HT1080 (cell line): Measurements from ENCODE around the gene TSPOAP1. TPM values are rescaled to one million over a fixed set of nuclear protein-coding genes. Genes with fewer than 3 reads are reported as not detected.

Experiments used
- DNase-seq: peaks from one replicate; pipeline ENCODE4 v3.0.0-alpha.2; 2015; ENCODE audit warnings: low read depth
- total RNA-seq: library from RNA; depleted of rRNA; stranded (reverse); fragments of >200 nt; shearing (Covaris generic); gene quantifications from 2 replicates; pipeline ENCODE4 v1.2.3, GENCODE V29; 2014

The TSPOAP1 gene
- total RNA-seq, 1 experiment from 2014 or later: 2.3 TPM

DNA sequence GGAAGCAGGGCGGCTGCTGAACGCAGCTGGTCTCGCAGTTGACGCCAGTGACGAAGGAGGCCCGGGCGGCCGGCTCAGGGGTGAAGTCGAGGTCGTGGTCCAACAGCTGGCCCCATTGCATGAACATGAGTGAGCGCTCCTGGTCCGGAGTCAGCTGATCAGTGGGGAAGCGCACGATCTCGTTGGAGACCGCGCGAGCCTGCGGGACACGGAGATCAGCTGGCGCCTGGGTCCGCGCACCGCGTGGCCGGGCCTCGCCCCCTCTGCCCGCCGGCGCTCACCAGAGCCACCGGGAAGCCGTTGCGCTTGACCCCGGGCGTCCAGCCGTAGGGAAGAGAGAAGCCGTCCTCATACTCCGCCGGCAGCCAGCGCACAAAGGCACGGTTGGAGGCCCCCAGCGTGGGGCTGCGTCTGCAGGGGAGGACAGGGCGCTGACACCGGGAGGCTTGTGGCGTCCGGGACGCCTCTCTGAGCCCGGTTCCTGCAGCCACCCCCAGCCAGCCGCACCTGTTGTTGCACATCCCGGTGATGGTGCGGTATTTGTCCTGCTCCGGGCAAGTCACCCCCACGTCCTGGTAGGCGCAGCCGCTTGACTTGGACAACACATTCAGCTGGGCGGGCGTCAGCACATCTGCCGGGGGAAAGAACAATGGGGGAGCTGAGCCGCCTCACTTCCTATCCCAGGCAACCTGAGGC lies 49.4 kb downstream of the TSPOAP1 start:
- no peak for DNase-seq

DNA sequence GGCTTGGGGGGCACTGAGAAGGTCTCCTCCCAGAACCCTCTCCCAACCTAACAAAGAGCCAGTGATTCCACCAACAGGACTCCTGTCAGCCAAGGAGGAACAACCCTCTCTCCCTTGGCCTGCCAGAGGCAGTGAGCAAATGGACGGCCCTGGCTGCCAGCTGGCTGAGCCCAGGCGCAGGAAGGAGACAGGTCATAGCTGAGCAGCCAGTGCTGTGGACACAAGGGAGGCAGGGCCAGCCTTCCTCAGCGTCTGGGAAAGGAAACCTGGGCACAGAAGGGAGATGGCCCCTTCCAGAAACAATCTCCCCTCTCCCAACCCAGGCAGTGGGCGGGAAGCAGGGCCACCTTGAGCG lies 50.0 kb downstream of the TSPOAP1 start:
- no peak for DNase-seq

DNA sequence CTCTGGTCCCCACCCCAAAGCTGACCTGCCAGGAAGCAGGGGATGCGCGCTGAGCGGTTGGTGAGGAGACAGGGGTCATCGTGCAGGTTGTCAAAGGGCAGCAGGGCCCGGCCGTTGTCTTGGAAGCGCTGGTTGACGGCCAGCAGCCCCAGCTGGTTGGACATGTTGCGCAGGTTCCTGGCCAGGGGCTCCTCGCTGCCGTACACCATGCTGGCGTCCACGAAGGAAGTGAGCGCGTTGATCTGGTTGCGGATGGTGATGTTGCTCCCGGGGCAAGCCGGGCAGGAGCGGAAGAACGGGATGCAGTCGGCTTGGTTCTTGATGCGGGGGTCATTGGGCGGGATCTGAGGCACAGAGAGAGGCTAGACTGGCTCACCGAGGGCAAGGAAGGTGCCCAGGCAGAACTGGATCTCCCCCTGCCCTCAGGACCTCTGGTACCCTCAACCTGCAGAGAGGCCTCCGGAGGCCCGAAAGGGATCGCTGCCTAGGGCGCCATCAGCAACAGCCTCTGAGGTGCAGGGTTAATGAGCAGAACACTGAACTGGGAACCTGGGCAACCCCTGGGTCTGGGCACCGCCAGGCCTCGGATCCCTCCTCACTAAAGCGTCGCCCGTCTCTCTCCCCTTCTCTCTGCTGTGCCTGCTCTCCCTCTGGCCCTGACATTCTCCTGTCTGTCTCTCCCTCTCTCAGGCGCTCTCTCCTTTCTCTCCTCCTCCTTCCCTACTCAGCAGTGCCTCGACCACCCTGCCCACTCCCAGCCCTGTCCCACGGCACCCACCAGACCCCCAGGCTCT lies 50.6 kb downstream of the TSPOAP1 start:
- no peak for DNase-seq

- no peak for DNase-seq
Observed at GRCh38 chr17:58277107-58277801, 51.3 kb downstream of the TSPOAP1 start.

- DNase-seq: no peak
Observed at GRCh38 chr17:58276423-58276822, 52.2 kb downstream of the TSPOAP1 start.

DNA sequence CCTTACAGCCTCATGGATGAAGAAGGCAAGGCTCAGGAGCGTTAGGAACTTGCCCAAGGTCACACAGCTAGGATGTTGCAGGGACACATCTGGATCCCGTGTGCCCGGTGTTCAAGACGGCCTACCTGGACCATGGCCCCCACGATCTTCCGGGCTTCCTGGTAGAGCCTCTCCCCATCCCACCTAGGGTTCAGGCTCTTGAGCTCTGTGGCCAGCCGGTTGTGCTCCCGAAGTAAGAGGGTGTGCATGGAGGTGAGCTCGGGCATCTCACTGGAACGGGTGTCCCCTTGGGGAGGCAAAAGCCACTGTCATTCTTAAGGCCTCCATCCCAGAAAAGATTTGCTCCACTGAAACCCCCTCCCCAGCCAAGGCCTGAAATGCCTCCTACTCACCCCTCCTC lies 53.2 kb downstream of the TSPOAP1 start:
- DNase-seq: no peak

DNA sequence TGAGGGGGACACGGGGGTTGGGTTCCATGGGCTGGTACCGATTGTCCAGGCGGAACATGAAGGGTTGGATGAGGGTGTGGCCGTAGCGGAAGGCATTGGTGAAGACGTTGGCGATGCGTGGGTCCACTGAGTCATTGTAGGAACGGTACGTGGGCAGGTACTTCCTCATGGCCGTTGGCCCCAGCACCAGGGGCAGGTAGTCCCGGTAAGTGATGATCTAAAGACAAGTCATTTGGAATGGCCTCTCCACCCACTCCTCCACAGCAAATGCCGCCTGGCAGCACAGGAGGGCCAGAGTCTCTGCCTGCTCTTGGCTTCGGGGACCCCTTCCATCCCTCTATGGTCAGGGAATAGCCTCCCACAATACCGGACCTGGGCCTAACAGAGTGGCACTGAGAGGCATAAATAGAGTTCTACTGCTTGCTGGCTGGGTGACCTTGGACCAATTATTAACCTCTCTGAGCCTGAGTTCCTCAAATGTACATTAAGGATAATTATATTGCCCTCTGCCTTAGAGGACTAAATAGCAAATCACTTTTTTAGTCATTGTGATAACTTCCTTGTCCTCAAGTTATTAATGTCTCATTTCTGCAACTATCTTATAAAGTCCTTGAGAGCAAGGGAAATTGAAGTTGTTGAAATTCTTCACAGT lies 55.0 kb downstream of the TSPOAP1 start:
- no peak for DNase-seq

GRCh38 chr17:58272367-58273280 lies 56.0 kb downstream of the TSPOAP1 start:
- no peak for DNase-seq

DNA sequence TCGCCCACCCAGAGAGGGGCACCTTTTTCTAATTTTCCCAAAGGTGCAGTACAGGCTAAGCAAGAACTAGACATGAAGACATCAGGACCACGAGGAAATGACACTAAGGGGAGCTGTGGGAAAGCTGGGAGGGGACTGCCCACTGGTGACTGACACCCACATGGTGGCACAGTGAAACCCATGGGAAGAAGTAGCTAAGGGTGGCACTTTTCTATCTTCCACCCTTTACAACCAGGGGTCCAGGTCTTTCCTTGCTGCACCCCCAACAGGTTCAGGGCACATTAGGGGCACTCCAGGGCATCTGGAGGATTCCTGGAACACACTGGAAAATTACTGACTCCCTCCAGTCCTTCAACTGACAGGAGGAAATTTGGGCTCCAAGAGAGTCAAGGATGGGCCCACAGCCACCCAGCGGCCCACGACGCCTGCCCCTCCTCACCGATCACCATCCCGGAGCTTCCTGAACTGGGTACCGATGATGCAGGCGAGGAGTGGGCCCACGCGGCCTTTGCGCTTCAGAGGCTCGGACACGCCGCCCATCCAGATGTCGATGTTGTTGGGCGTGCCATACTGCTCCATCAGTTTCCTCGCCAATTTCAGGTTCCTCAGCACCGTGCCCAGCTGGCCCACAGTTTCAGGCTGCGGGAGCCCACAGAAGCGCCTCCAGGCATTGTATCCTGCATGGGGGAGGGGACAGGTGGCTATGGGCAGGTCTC lies 57.2 kb downstream of the TSPOAP1 start:
- DNase-seq: no peak

DNA sequence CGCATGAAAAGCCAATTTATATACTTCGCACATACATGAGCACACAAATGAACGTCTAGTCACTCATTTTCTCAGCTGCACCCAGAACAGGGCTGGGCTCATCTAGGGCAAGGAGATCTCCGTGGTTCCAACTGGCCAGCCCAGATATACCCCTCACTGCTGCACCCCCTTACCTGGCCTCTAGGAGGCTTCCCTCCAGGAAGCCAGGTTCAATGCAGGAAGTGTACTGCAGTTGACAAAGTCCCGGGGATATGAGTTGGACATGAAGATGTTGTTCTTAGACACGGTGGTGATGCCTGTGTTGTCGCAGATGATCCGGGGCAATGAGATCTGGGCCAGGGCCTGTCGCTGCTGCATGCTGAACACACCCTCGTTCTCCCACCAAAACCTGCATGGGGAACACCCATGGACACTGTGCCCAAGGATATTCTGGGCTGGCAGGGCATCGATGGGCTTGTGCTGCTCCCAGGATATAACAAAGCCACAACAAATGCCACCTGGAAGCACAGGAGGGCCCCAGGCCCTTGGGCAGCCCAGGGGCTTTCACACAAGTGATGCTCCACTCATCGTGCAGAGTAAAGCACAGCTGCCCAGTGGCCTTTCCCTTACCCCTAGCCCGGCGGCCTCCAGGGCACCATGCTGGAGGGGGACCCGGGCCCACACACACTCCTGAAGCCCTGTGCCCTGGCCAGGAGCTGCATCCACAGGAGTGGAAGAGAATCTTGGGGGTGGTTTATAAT lies 57.9 kb downstream of the TSPOAP1 start:
- DNase-seq: no peak

- no peak for DNase-seq
Observed at GRCh38 chr17:58269557-58270291, 58.9 kb downstream of the TSPOAP1 start.

DNA sequence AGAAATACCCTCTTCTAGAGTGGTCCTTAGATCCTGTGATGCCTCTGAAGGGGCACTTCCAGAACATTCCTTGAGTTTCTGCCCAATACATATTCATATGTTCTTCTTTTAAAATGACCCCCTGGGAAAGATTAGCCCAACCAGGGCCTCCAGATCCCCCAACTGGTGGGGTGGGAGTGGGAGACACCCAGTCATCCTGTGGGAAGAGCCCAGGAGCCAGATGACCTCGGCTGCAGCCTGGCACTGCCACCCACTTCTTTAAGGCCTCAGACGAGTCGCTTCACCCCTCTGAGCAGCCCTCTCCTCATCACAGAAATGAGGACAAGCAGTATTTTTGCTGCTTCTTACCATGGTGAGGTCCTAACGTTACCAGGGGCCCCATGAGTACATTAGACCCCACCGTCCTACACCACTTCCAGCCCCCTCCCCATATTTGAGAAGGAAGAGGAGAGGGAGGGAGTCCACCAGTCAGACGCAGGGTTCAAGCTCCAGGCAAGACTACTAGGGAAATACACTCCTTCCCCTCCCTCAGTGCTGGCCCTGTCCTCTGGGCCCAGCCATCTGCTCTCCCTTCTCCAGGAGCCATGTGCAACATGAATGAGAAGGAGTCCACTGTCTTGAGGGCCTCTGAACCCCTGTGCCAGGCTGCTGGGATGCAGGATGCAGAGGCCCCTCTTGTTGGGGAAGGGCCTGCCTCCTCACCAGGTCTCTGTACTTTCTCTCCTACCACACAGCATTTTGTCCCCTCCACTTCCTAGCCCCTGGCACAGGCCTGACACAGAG lies 59.6 kb downstream of the TSPOAP1 start:
- DNase-seq: no peak

GRCh38 chr17:58268326-58268725 lies 60.3 kb downstream of the TSPOAP1 start:
- no peak for DNase-seq

DNA sequence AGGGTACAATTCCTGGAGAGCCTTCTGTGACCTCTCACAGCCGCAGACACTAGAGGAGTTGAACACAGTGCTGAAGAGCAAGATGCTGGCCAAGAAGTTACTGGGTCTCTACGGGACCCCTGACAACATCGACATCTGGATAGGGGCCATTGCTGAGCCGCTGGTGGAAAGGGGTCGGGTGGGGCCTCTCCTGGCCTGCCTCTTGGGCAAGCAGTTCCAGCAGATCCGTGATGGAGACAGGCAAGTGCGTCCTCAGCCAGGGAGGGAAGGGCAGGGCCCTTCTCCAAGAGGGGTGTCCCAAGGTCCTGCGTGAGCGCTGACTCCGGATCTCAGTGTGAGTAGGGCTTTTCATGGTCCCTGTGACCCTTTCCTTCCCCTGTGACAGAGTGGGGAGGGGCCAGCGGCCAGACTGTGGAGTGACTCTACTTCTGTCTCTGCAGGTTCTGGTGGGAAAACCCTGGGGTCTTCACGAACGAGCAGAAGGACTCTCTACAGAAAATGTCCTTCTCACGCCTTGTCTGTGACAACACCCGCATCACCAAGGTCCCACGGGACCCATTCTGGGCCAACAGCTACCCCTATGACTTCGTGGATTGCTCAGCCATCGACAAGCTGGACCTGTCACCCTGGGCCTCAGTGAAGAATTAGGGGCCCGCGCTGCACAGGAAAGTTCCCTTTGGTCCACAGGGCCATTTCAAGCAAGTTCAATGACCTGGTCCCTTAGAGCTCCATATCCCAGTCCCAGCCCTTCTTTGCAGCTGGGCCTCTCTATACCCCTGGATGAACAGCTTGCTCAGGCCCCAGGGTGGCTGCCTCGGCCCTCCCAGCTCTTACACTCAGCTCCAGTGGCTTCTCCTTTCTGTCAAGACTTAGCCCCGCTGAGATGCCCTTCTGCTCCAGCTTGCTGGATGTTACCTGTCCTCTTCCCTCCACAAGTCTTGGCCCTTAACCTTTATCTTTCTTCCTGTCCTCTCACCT lies 61.0 kb downstream of the TSPOAP1 start:
- DNase-seq: no peak

DNA sequence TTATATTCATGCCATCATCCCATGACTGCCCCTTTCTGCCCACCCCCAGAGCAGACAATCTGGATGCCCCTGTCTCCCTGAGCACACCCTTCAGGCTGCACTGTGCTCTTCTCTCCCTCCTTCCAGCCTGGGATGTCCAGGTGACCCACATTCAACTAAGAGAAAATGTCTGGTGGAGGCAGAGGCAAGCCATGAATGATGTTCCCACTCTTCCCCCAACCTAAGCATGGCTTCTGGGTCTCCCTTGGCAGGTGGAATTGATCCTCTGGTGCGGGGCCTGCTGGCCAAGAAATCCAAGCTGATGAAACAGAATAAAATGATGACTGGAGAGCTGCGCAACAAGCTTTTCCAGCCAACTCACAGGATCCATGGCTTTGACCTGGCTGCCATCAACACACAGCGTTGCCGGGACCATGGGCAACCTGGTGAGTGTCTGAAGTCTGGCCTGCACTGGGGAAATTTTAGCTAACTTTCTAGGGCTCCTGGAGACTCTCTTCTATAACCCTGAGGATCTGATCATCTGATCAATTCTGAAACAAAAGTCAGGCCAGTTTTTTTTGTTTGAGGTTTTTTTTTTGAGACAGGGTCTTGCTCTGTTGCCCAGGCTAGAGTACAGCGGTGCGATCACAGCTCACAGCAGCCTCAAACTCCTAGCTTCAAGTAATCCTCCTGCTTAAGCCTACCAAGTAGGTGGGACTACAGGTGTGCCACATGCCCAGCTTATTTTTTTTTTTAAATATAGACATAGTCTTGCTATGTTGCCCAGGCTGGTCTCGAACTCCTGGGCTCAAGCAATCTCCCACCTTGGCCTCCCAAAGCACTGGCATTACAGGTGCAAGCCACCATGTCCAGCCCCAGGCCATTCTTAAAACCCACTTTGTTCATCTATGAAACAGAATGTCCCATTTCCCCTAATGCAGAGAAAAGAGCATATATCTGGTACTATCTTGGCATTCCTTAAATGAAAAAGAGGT lies 62.4 kb downstream of the TSPOAP1 start:
- no peak for DNase-seq
